Activated naive CD8-positive, alpha-beta T cell treated with anti-CD3 and anti-CD28 coated beads, Interleukin-2, amount 50 U/mL, for 16 hours (primary cell): ENCODE results near the gene FARS2.

Source experiments
- DNase-seq: peaks from one replicate; pipeline ENCODE4 v3.0.0-alpha.2; 2020; ENCODE audit warnings: low read depth, low spot score

The FARS2 gene

GRCh38 chr6:5506149-5506548 lies 244.8 kb downstream of the FARS2 start:
- no peak for DNase-seq

- no peak for DNase-seq
These were observed 245.3 kb downstream of the FARS2 start for GRCh38 chr6:5506597-5506996.

DNA sequence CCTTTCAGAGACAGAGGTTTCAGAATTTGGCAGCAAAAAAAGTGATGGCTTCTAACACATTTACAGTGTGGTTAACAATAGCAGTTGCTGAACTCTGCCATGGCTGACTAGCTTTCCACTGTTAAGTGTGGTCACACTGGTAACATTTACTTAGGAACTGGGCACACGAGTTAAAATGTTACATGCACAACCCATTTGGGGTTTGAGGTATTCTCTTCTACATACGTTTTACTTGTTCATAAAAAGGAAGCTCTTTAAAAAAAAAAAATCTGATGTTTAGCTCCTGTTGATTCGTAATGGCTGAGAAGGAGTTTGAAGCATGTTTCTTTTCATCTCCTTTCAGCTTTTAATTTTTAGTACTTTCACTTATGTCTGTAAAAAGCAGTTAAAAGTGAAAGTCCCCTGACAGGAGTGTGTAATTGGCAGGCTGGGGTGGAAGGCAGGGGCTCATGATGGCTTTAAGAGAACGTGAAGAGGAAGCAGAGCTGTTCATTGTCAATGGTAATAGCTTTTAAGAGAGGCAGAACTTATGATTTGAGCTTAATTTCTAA lies 245.9 kb downstream of the FARS2 start:
- DNase-seq: no peak

DNA sequence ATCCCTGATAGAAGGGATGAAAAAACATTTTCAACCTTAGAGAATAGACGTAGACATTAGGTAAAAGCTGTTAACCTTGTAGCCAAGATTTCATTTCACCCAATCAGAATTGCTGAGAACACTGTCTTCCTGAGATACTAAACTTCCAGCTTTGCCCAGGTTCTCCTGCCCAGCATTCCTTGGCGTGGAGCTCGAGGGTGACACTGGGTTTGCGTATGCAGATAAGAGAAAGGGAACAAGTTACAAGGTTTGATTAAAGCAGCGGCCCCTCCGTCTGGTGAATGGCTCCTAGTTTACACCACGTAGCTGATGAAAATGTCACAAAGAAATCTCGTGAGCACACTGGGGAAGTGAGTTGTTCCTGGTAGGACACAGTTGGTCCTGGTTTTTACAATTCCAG lies 247.8 kb downstream of the FARS2 start:
- DNase-seq: no peak

DNA sequence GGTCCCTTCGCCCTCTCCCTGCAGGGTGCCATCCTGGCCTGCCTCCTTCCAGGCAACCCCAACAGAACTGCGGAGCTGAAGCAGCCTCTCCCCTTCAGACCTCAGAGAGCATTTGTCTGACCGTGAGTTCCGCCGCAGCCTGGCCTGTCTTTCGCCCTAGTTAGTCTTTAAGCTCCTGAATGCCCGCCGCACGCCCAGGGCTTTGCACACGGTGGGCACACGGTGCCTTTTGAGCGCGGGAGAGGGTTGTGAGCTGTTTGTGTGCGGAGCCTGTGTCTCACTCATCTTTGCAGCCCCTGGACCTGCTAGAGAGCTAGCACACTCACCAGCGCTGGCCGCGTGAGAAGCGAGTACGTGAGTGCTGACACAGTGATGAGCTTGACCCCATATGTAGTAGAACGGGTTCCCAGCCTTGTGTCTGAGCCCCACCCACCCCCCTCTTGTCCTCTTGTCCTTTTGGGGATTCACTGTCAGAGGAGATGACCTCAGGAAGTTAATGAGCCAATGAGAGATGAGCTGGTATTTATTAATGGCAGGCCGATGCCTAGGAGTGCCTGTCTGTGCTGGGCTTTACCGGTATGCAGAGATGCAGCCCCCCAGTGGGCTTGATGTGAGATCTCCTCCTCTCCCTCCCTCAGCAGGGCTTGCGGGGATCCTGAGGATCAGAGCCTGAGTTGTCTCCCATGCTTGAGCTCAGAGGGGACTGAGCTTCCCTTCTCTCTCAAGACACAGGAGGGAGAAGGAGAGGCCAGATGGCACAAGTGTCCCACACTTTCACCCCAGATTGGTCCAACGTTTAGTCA lies 249.2 kb downstream of the FARS2 start:
- no peak for DNase-seq

GRCh38 chr6:5511954-5512353 lies 250.6 kb downstream of the FARS2 start:
- no peak for DNase-seq

DNA sequence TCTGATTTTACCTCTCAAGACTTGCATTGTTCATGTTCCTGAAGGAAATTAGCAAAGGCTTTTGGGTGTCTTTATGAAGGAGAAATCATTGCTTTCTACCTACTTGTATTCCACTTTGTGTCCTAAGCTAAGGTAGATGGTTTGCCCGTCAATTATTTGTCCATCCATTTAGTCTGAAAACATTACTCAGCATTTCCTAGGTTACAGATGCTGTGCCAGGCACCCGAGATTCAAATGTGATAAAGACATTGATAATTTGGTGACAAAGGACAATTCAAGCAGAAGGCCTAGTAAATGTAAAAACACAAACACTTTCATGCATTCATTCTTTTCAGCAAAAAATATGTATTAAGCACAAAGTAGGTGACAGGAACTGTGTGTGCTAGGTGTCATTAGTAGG lies 251.1 kb downstream of the FARS2 start:
- no peak for DNase-seq

- no peak for DNase-seq
These were observed 252.1 kb downstream of the FARS2 start for GRCh38 chr6:5513408-5513807.

DNA sequence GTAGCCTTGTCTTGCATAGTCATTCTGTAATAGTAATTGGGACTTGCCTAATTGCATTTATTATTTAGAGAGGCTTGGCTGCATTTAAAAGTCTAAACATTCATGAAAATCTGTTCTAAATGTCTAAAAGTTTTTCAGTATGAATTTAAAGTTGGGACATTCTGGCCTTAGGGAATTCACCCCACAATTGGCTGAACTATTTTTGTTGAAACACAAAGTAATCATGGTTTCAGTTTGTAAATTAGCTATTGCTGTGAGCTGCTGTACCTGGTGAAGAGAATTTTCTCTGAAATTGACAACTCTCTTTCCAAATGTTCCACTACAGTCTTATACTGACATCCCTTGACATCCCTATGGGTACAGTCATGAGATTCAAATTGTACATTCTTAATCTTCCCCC lies 253.0 kb downstream of the FARS2 start:
- no peak for DNase-seq

DNA sequence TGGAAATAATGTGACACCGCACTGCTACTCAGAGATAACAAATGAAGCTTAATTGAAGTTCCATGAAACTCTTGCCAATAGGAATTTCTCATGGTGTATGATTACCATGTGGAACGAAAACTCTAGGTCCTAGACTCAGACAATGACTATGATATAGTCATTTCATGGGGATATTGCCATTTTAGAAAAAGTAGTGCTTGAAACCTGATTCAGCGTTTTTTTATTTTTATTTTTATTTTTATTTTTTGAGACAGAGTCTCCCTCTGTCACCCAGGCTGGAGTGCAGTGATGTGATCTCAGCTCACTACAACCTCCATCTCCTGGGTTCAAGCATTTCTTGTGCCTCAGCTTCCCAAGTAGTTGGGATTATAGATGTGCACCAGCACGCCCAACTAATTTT lies 253.9 kb downstream of the FARS2 start:
- DNase-seq: no peak

DNA sequence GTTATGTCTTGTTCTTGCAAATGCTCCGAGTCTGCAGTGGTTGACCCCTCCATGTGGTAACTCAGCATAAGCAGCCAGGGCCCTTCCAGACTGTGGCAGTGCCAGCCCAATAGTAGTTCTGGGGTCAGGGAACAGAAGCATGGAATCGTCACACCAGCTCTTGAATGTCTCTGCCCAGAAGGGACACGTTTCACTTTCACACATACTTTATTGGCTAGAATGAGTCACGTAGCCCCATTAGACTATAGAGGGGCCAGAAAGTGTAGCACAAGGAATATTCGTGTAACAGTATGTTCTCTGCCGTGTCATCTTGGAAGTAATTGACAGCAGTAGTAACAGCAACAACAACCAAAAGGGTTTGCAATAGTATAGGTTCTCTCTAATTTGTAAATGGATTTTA lies 254.7 kb downstream of the FARS2 start:
- no peak for DNase-seq

DNA sequence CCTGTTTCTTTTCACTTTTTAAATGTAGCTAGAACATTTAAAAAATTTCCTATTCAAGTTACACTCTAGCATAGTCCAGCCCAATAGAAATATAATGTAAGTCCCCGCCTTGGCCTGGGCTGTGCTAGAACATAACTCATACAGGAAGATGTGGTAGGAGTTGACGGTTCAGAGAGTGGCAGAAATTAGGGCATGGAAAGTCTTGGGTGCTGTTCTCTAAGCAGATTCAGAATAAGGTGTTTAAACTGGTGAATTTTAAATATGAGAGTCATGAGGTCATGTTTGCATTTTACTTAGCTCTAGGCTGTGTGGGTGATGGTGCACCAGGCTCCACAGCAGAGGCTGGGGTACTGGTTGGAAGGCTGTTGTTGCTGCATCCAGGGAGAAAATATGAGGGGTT lies 256.5 kb downstream of the FARS2 start:
- no peak for DNase-seq

GRCh38 chr6:5518936-5519491 lies 257.7 kb downstream of the FARS2 start:
- DNase-seq: no peak

DNA sequence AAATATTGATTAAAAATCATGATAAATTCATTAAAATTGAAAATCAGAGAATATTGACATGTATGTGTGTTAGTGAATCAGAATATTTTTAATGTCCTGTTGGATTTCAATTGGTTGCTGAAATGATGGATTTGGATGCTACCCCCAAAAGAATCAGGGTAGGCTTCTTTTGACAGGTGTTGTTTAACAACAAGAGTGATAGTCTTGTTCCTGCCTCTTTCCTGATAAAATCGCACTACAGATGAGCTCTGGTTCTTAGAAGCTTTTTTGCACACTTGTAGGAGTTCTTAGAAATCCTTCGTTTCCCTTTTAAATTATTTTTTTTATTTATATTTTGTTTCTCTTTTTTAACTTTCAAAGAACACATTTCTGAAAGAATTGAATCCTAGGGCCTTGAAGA lies 259.5 kb downstream of the FARS2 start:
- DNase-seq: no peak

DNA sequence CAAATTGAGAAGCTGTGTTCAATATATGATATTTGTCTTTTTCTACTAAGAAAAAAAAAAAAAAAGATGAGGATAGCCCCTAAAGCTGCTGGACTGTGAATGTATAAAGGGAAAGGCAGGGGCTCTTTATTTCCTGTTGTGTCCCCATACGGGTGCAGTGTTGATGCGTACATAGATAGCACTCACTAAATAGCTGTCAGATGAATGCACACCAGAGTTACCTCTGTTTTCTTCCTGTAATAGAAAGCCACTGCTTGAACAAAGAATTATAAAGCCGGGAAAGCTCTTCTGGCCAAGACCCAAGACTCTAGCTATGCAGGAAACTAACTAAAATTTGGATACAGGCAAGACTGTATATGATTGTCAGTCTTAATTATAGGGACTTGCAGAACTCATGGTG lies 260.0 kb downstream of the FARS2 start:
- DNase-seq: no peak

GRCh38 chr6:5522147-5522546 lies 260.8 kb downstream of the FARS2 start:
- DNase-seq: no peak

GRCh38 chr6:5524110-5524509 lies 262.8 kb downstream of the FARS2 start:
- DNase-seq: no peak

DNA sequence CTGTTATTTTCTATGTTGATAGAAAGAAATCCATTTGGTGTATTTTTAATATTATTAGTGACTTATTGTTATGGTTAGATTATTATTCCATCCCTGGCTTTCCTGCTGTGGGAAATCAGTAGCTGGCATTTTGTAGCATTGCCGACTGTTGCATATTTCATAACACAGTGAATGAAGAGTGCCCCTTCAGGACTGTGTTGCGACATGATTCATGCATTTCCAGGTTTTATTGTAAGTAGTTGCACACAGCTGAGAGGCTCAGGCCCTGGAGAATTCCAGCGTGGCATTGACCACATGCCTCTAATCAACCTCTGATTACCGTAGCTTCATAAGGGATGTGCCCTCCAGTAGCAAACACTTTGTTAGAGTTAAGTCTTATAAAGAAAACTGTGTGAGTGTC lies 263.9 kb downstream of the FARS2 start:
- no peak for DNase-seq

- no peak for DNase-seq
These were observed 267.7 kb downstream of the FARS2 start for GRCh38 chr6:5529015-5529414.

DNA sequence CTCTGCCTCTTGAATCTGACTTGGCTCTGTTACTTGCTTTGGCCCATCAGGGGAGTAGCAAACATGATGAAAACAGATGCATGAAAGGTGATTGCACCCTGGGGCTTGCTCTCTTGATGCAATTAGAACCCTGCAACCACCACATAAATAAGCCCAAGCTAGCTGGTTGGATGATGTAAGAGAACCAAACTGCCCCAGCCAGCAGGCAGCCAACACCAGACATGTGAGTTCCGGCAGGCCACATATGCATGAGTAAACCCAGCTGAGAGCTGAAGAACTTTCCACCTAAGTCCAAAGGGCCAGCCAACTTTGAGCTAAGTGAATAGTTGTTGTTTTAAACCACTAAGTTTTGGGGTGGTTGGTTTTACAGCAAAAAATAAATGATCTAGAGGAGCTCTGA lies 268.4 kb downstream of the FARS2 start:
- no peak for DNase-seq

DNA sequence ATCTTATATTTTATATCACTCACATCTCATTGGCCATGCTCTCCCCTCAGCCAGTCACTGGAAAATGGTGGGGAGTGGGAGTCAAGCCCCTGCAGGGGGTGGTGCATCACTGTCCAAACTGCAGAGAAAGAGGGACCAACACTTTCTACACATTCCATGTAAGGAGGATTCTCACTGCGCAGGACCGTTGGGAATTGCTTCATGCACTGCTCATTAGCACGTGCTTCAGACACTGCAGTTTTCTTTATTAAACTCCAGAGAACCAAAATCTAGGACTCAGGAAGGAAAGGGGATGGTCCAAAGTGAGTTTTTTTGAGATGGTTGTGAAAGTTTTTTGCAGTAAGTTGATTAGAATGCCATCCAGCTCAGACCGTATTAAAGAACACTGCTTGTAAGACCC lies 269.8 kb downstream of the FARS2 start:
- no peak for DNase-seq

DNA sequence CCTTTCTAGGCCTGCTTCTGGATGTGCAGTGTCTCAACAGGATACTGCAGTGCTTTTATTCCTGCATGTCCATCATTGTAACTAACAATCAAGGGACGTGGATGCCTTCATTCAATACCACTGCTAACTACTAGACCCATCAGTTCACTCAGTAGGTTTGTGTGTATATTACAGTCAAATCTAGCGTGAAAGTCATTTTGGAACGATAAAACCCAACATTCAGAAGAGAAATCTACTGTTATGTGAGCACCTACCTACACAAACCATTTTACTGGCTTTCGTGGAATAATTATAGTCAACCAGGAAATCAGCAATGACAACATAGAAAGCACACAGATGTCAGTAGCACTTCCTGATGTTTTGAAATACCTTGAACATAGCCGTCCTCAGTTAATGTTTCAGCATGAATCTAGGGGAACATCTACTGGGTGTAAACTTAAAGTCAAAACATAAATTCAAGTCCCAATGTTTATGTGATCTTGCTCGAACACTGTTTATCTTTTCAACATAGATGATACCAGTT lies 270.6 kb downstream of the FARS2 start:
- DNase-seq: no peak

DNA sequence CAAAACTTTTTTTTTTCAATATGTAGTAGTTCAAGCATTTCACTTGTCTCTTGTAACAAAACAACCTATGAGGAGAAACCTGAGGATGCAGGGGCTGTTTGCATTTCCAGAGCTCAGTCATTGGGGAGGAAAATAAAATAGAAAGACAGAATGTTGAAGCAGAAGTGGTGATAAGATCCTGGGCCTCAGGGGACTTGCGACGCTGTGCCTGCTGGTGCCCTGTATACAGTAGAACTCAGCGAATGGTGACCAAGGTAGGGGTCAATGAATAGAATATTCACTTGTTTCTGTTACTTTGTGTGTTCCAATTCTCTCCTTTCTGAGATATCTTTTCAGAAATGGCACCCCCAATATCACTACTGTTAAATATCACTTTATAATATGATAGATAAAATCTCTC lies 271.6 kb downstream of the FARS2 start:
- DNase-seq: no peak
